HG03378 (cell line): ENCODE data around the gene NAE1.
"Not testable (repeated sequence)": the region's sequence is repeated elsewhere in the genome, so short reads cannot be mapped to it uniquely, and the experiment has no call there.

Source experiments
- ATAC-seq: cut with Tn5 transposase; IDR thresholded peaks from one replicate; pipeline ENCODE4 v1.9.1; 2021; ENCODE audit warnings: mild to moderate bottlenecking, moderate library complexity; ENCODE audit not compliant: unreplicated experiment

Gene NAE1

GRCh38 chr16:66809765-66810164 is 21.0 kb downstream of the NAE1 start:
- ATAC-seq: no peak

GRCh38 chr16:66802159-66802558 is 28.6 kb downstream of the NAE1 start:
- no peak for ATAC-seq

GRCh38 chr16:66801320-66802105 is 29.3 kb downstream of the NAE1 start, which contains the start of gene TERB1:
TERB1 (minus strand) TSS chr16:66801584; CDS start chr16:66796798, 4,786 bp downstream.
- ATAC-seq: no peak

GRCh38 chr16:66800856-66801255 is 29.9 kb downstream of the NAE1 start:
- no peak for ATAC-seq

GRCh38 chr16:66798161-66798560 is 32.6 kb downstream of the NAE1 start:
- ATAC-seq: no peak

GRCh38 chr16:66793984-66794383 is 36.8 kb downstream of the NAE1 start:
- not testable (repeated sequence) for ATAC-seq

GRCh38 chr16:66790130-66790733 is 40.5 kb downstream of the NAE1 start:
- no peak for ATAC-seq

- ATAC-seq: no peak
Observed at GRCh38 chr16:66787427-66787826, 43.3 kb downstream of the NAE1 start.

- ATAC-seq: no peak
Observed at GRCh38 chr16:66786551-66786950, 44.2 kb downstream of the NAE1 start.

GRCh38 chr16:66776457-66776856 is 54.3 kb downstream of the NAE1 start:
- no peak for ATAC-seq

- ATAC-seq: no peak
Observed at GRCh38 chr16:66774981-66775380, 55.8 kb downstream of the NAE1 start.

GRCh38 chr16:66758086-66758485 is 72.7 kb downstream of the NAE1 start:
- ATAC-seq: no peak

GRCh38 chr16:66754819-66755218 is 76.0 kb downstream of the NAE1 start:
- no peak for ATAC-seq

GRCh38 chr16:66754211-66754610 is 76.6 kb downstream of the NAE1 start:
- no peak for ATAC-seq

- no peak for ATAC-seq
Observed at GRCh38 chr16:66752958-66753357, 77.8 kb downstream of the NAE1 start.
